NCI-H2196 treated with DMSO at 0.1 percent for 48 hours (cell line): Measurements from ENCODE around the gene AMDHD2.
A peak's percentile ranks its signal among the peaks of the same experiment; 100 is the strongest.
"Not testable (repeated sequence)": the region's sequence is repeated elsewhere in the genome, so short reads cannot be mapped to it uniquely, and the experiment has no call there.

Experiments
- DNase-seq: peaks from one replicate; lab custom pipeline; 2025; ENCODE audit not compliant: unreplicated experiment; lab: John Stamatoyannopoulos, UW

Gene AMDHD2

GRCh38 chr16:2531696-2532493, 11.7 kb downstream of the AMDHD2 start:
- peak; percentile 96 for DNase-seq

DNA sequence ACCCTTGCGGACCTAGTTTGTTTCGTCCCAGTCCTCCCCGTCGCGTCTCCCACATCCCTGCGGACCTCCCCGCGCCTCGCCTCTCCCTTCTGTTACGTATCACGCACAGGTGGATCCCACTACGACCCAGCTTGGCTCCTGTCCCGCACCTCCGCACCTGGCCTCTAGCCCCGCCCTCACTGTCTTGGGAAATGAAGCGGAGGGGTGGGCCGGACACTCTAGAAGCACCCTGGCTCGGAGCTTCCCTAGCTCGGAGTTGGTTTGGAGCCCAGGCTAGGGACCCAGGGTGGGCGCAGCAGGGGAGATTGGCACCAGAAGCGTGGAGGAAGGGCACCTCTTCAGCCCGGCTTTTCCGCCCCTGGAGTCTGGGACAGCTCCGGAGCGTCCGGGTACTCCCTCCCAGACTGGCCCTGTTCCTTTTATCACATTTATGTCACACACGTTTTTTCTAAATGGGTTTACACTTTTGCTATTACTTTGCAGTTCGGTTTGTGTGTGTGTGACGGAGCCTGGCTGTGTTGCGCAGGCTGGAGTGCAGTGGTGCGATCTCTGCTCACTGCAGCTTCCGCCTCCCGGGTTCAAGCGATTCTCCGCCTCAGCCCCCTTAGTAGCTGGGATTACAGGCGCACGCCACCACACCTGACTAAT, 12.4 kb downstream of the AMDHD2 start:
- peak; percentile 71 for DNase-seq

DNA sequence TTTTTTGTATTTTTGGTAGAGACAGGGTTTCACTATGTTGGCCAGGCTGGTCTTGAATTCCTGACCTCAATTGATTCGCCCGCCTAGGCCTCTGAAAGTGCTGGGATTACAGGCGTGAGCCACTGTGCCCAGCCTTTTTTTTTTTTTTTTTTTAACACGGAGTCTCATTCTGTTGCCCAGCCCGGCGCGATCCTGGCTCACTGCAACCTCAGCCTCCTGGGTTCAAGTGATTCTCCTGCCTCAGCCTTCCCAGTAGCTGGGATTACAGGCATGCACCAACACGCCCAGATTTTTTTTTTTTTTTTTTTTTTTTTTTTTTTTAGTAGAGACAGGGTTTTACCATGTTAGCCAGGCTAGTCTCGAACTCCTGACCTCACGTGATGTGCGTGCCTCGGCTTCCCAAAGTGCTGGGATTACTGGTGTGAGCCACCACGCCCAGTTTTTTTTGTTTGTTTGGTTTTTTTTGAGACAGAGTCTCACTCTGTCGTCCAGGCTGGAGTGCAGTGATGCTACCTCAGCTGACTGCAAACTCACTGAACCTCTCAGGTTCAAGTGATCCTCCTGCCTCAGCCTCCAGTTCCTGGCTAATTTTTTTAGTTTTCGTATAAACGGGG, 13.1 kb downstream of the AMDHD2 start:
- DNase-seq, result not testable (repeated sequence)

GRCh38 chr16:2533912-2534311, 13.7 kb downstream of the AMDHD2 start:
- DNase-seq, result no peak

DNA sequence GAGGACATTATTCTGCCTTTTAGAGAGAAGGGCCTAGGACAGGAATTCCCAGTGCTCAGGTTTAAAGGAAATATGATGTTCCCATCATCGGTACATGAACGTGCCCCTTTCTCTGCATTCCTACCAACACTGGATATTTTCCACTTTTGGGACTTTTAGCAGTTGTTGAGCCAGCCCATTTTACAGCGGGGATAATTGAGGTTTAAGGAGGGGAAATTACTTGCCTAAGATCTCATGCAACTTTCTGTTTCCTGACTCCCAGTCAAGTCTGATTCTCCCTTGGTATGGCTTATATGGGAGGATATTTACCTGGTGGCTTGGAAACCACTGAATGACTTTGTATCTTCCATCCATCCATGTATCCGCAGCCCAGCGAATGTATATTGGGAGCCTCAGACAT, 14.2 kb downstream of the AMDHD2 start:
- DNase-seq, result not testable (repeated sequence)

DNA sequence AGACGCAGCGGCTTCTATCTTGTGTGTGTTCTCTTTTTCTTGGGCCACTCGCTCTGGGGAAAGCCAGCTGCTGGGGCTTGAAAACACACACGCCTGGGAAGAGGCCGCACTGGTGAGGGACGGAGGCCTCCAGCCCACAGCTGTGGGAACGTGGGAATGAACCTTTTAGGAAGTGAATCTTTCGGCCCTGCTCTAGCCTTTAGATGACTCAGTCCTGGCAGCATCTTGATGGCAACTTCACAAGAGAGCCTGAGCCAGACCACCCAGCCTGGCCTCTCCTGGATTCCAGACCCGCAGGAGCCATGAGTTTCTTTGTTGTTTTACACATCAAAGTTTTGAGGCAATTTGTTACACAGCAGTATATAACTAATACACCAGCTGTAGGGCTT, 15.4 kb downstream of the AMDHD2 start:
- DNase-seq, result no peak

DNA sequence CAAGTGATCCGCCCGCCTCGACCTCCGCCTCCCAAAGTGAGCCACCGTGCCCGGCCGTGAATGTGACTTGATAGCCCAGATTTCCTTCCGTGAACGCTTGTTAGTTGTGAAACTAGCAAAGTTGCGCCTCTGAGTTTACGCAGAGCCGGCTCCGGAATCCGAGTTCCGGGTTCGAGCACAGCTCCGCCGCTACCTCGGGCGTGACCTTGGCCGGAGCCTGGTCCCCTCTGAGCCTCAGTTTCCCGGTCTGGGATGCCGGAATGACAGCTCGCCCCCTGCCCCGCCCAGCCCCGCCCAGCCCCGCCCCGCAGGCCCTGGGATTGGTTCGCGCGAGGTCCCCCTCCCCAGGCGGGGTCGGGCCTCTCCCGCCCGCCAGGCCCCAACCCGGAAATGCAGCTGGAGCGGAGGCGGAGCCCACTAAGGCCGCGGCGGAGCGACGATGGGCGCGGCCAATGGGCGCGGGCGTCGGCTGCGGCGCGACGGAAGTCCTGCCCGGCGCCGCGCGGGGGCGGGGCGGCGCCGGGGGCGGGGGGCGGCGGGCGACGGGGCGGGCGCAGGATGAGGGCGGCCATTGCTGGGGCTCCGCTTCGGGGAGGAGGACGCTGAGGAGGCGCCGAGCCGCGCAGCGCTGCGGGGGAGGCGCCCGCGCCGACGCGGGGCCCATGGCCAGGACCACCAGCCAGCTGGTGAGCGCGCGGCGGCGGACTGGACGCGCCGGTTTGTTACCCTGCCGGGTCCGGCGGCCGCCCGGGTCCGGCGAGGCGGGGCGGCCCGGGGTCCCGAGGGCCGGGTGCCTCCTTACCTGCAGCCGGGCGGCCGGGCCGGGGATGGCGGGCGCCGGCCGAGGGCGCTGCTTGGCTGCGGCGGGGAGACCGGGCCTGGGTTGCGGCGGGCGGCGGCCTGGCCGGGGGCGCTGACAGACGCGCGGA, 17.5 kb downstream of the AMDHD2 start, which contains the start of gene PDPK1:
PDPK1 (plus strand) TSS at position 571 of the 929 bp plus-strand sequence; CDS start at position 663, 92 bp downstream.
- DNase-seq, result peak; percentile 81

GRCh38 chr16:2539192-2539844, 19.1 kb downstream of the AMDHD2 start:
- not testable (repeated sequence) for DNase-seq

DNA sequence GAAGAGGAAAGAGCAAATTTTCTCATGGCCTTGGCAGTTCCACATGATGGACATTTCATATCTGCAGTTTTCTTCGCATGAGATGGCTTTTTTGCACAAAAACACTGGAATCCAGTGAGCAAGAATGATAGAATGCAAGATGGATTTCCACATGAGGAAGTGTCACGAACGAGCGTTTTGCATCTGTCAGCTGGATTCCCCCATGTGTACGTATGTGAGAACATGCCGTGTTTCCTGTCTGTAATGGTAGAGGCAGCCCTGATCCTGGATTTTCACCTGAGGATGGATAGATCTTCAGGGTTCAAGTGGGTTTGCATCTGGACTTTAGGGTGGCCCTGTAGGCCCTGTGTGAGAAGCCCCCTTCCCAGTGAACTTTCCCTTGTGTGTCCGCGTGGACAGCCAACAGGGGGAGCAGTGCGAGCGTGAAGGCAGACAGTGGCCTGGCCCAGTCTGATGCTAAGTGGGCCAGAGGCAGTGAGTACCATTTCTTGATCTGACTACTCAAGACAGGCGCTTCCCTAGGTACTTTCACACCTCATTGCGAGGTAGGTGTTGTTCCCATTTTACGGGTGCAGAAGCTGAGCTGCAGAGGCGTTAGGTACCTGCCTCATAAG, 19.8 kb downstream of the AMDHD2 start:
- DNase-seq, result not testable (repeated sequence)

DNA sequence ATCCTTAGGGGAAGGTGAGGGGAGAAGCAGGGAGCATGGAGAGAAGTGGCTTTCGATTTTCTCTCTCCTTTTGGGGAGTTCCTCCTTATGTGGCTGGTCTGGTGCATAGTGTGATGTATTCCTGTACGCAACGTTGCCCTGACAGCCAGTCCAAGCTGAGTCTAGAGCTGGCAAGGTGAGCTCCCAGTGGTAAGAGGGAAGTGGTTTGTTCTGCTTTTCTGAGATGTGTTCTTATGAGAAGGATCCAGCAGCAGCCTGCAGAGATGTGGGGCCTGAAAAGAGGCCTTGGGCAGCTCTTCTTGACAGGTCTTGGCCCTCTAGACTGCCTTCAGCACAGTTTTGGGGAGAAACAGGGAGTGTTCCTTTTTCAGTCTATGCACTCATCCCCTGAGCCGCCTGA, 20.7 kb downstream of the AMDHD2 start:
- not testable (repeated sequence) for DNase-seq

- not testable (repeated sequence) for DNase-seq
These were observed 21.2 kb downstream of the AMDHD2 start for GRCh38 chr16:2541409-2541808.

- DNase-seq, result not testable (repeated sequence)
These were observed 23.6 kb downstream of the AMDHD2 start for GRCh38 chr16:2543771-2544170.

DNA sequence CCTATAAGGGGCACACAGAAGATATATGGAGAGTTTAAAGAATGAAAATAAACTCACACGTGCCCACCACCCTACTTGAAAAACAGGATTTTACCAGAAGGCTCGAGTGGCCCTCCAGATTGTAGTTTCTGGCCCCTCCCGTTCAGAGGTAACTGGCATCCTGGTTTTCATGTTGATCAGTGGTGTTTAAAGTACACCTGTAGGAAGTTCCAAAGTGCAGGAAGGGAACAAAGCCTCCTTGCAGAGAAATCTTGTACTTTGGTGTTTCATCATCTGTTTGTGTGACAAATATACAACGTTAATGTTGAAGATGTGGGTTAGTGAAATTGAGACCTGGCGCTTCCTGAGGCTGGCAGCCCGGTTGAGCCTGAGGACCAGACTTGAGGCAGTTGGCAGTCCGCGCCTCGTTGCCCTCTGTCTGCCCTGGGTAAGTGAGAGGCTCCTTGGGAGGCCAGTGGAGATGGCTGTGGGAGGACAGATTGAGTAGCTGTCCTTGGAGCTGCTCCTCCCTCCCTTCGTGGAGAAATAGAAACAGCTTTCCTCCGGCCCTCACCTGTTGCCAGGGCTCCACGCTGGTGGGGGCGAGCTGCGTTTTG, 30.2 kb downstream of the AMDHD2 start:
- not testable (repeated sequence) for DNase-seq

GRCh38 chr16:2551420-2551889, 31.3 kb downstream of the AMDHD2 start:
- not testable (repeated sequence) for DNase-seq

DNA sequence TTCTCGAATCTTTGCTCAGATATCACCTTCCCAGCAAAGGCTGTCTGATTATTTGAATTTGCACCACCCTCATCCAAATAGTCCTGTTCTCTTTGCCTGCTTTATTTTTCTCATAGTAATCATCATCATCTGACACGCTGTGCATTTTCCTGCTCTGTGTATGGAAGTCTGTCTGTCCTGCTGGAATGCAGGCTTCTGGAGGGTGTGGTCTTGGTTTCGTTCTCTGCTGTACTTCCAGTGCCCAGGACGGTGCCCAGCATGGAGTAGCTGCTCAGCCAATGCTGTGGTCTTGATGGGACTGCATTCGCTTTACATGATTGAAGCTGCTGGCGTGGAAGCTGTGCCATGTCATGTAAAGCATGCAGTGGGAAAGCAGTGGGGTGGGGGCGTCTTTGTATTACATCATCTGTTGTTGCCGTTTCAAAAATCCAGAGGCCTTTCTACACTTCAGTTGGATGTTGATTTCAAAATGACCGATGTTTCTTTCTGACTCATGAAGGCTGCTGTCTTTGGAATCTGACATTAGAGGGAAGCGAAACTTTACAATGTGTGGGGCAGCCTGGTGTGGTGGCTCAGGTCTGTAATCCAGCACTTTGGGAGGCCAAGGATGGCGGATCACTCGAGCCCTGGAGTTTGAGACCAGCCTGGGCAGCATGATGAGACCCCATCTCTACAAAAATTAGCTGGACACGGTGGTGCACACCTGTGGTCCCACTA, 34.7 kb downstream of the AMDHD2 start:
- not testable (repeated sequence) for DNase-seq

DNA sequence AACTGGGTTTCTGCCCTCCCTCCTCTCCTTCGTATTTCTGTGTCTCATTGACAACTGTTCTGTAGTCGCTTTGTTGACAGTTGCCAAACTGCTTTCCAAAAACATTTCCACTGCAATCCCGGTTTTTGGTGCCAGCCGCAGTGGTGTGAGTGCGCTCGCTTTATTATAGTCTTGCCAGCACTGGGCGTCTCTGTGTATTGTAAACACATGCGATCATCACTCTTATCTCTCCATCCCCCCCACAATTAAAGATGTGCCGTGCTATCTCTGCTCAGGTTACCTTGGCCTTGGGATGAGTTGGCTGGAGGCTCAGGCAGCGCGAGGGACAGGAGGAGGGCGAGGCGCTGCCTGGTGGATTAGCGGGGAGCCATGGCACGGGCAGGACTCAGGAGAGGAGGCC, 37.0 kb downstream of the AMDHD2 start:
- DNase-seq, result not testable (repeated sequence)

DNA sequence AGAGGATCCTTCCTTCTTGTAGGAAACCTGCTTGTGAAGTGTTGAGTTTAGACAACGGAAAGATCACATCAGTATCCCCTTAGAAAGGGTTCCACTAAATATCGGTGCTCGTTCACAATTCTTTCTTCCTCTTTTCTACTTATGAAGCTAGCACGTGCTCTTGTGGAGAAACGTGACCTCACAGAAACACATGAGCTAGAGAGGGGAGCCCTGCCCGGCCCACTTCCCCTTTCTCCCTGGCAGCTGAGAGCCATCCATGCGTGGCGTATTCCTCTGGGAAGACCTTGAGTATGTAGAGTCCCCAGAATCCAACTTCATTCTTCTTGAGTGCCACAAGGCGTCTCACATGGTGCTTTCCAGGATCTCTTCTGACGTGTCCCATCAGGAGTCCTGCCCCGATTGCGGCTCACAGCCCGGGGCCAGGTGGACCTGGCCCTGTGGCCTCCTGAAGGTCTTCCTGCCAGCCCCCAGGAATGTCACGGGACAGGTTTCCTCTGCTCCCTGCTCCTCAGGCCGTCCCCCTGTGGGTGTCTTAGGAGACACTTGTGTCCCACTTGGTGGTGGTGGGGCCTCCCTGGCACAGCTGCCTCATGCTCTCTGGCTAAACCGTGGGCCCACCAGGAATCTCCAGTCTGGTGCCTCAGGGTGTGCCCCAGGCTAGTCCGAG, 40.1 kb downstream of the AMDHD2 start:
- DNase-seq, result not testable (repeated sequence)

DNA sequence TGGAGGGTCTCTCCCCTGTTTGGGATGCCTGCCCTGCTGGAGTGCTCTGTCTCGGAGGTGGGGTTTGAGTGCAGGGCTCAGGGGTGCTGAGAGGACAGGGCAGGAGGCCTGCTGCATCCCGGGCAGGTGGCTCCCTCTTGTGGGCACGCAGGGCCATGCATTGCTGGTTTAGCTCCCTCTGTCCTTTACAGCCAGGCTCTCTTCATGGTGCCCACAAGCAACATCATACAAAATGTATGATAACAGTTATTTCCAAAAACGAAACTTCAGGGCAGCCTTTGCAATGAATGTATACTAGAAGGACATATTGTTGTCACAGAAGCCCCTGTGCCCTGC, 40.6 kb downstream of the AMDHD2 start:
- DNase-seq, result not testable (repeated sequence)
